Progenitor cell of endocrine pancreas (in vitro differentiated cells): ENCODE data around the gene FZD7. TPM values are rescaled to one million over a fixed set of nuclear protein-coding genes. Genes with fewer than 3 reads are reported as not detected.
A peak's percentile ranks its signal among the peaks of the same experiment; 100 is the strongest.

Source experiments
- DNase-seq: peaks from one replicate; pipeline ENCODE4 v3.0.0; 2021; ENCODE audit warnings: low spot score; ENCODE audit not compliant: unreplicated experiment
- H3K27ac Mint-ChIP-seq: 2 replicates; pipeline ENCODE4 v1.8.0; 2021; ENCODE audit warnings: mild to moderate bottlenecking, moderate library complexity, mixed read lengths
- H3K27me3 Mint-ChIP-seq: 2 replicates; pipeline ENCODE4 v1.8.0; 2021; ENCODE audit warnings: mixed read lengths
- H3K36me3 Mint-ChIP-seq: 2 replicates; pipeline ENCODE4 v1.8.0; 2022; ENCODE audit warnings: mixed read lengths; ENCODE audit not compliant: insufficient read depth
- H3K4me1 Mint-ChIP-seq: 2 replicates; pipeline ENCODE4 v1.8.0; 2021; ENCODE audit warnings: low read depth, mixed read lengths
- H3K4me3 Mint-ChIP-seq: 2 replicates; pipeline ENCODE4 v1.8.0; 2021; ENCODE audit warnings: low read depth, mild to moderate bottlenecking, moderate library complexity, mixed read lengths
- H3K9me3 Mint-ChIP-seq: 2 replicates; pipeline ENCODE4 v1.8.0; 2021; ENCODE audit warnings: low read depth, mixed read lengths
- total RNA-seq: library from RNA; stranded (reverse); gene quantifications from 2 replicates; pipeline ENCODE4 v1.2.1, GENCODE V29; 2021
- TF ChIP-seq, protein P1 (sequence below): fragments of 200-600 bp; sonication (generic); IDR thresholded peaks from one replicate; pipeline ENCODE4 v1.5.0; 2021; ENCODE audit warnings: antibody characterized with exemption, mild to moderate bottlenecking; ENCODE audit not compliant: unreplicated experiment

The FZD7 gene
- total RNA-seq, 1 donor from 2014 or later = 74.2 TPM

DNA sequence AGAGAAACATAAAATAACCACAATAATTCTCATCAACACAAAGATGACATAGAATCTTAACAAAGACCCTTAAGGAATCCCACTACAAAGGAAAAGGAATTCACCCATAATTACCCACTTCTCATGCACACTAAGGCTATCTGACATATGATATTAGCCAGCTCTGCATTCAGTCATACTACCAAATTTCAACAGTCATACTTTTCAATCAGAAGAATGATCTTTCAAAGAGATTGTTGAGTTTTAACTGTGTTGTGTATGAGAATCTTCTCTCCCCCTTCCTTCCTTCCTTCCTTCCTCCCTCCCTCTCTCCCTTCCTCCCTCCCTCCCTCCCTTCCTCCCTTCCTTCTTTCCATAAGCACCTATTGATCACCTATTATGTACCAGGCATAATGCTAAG is 17.0 kb downstream of the FZD7 start:
- H3K36me3 Mint-ChIP-seq = no peaks in the 10 kb centered on the region
- DNase-seq = no peak
- no peak overlapping the region for H3K4me3 Mint-ChIP-seq
- TF ChIP-seq, protein P1, sequence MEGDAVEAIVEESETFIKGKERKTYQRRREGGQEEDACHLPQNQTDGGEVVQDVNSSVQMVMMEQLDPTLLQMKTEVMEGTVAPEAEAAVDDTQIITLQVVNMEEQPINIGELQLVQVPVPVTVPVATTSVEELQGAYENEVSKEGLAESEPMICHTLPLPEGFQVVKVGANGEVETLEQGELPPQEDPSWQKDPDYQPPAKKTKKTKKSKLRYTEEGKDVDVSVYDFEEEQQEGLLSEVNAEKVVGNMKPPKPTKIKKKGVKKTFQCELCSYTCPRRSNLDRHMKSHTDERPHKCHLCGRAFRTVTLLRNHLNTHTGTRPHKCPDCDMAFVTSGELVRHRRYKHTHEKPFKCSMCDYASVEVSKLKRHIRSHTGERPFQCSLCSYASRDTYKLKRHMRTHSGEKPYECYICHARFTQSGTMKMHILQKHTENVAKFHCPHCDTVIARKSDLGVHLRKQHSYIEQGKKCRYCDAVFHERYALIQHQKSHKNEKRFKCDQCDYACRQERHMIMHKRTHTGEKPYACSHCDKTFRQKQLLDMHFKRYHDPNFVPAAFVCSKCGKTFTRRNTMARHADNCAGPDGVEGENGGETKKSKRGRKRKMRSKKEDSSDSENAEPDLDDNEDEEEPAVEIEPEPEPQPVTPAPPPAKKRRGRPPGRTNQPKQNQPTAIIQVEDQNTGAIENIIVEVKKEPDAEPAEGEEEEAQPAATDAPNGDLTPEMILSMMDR = no peak
- peaks cover 19% of the 10 kb centered on the region for H3K4me1 Mint-ChIP-seq
- H3K9me3 Mint-ChIP-seq = no peaks in the 10 kb centered on the region
- H3K27ac Mint-ChIP-seq = no peak overlapping the region
- peaks cover 4% of the 10 kb centered on the region for H3K27me3 Mint-ChIP-seq

DNA sequence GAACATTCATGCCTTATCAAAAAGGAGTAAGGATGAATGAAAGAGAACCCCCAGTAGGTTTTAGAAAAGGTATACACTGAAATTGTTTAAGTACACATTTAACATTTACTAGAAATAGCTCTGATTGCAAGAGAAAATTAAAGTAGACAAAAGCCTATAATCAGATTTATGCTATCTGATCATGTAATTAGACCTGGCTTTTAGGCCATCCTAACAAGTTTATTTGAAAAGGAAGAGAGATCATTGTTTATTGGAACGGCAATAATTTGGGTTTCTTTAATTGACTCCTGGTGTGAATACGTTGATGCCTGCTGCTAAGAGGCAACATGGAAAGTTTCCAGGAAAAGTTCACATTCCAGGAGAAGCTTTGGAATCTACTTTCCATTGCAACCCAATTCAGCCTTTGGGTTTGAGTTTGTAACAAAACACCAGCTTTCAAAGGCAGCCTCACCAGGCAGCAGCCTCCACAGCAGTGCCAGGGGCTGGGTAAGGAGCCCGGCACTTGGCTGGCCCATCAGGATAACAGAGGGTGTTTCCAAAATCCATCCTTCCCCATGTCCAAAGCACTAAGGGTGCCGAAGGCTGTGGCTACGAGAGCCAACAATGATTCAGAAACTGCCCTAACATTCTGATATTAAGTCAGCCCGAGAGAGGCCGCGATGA is 18.0 kb downstream of the FZD7 start:
- DNase-seq = no peak
- no peak overlapping the region for H3K4me3 Mint-ChIP-seq
- H3K36me3 Mint-ChIP-seq = no peaks in the 10 kb centered on the region
- peaks cover 19% of the 10 kb centered on the region for H3K4me1 Mint-ChIP-seq
- H3K27me3 Mint-ChIP-seq = peaks cover 4% of the 10 kb centered on the region
- H3K9me3 Mint-ChIP-seq = no peaks in the 10 kb centered on the region
- H3K27ac Mint-ChIP-seq = no peak overlapping the region
- TF ChIP-seq, protein P1 = no peak

DNA sequence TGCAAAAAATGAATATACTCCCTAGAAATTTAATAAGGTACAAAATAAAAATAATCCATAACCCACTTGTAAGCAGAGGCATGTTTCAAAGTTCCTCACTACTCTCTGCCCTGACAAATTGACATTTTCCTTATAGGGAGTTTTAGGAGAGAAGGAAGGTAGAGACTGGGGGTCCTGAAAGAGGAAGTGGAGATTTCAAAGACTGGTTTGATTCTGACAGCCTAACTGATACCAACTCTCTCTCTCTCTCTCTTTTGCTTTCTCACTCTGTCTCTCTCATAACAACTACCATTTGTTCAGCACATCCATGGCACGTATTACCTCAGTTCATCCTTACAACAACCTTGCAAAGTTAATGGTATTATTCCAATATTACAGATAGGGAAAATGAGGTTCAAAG is 18.6 kb downstream of the FZD7 start:
- no peaks in the 10 kb centered on the region for H3K9me3 Mint-ChIP-seq
- H3K4me3 Mint-ChIP-seq = no peak overlapping the region
- peaks cover 19% of the 10 kb centered on the region for H3K4me1 Mint-ChIP-seq

DNA sequence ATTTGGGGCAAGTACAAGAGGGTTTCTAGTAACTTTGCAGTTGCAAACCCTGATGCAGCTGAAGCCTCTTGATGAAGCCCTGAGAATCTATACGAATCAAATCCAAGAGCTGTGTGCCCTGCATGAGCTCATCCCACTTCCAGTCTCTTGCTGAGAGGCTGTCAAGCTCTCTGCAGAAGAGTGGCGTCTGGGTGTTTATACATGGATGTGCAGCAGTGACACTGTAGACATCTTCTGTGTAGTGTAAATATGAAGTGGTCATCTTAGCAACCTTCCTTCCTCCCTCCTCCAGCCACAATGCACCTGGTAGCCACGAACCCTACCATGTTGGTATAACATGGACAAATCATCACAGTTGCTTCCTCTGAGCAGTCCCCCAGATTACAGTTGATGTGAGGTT is 21.0 kb downstream of the FZD7 start:
- H3K9me3 Mint-ChIP-seq = no peaks in the 10 kb centered on the region
- H3K27me3 Mint-ChIP-seq = peaks cover 4% of the 10 kb centered on the region
- no peak overlapping the region for H3K4me3 Mint-ChIP-seq
- no peaks in the 10 kb centered on the region for H3K36me3 Mint-ChIP-seq
- TF ChIP-seq, protein P1 = no peak
- no peak overlapping the region for H3K27ac Mint-ChIP-seq
- DNase-seq = no peak
- H3K4me1 Mint-ChIP-seq = peaks cover 15% of the 10 kb centered on the region

More for the DNA sequence above, 18.6 kb downstream of the FZD7 start:
- TF ChIP-seq, protein P1 = no peak
- Mint-ChIP-seq H3K27me3 (peaks cover 4% of the 10 kb centered on the region), H3K36me3 (no peaks in the 10 kb centered on the region), H3K27ac (no peak overlapping the region)
- no peak for DNase-seq

DNA sequence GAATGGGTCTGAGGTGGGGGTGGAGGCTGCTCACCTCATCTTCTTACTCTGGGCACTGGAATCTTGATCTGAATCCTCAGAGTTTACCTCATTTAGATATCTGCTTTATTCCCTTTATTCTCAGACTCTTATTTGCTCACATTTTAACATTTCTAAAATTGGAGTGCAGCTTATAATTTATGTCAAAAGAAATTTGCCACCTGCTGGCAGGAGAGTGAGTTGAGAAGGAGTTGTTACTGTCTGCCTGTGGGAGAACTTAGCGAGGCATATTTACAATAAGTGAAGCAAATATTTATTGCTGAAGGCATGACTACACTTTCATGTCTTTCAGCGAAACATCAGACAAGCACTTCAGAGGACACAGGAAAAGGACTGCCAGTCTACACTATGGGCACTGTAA is 23.0 kb downstream of the FZD7 start:
- Mint-ChIP-seq H3K4me3 (no peak overlapping the region), H3K36me3 (no peaks in the 10 kb centered on the region), H3K9me3 (no peaks in the 10 kb centered on the region), H3K4me1 (peaks cover 10% of the 10 kb centered on the region), H3K27me3 (peaks cover 4% of the 10 kb centered on the region), H3K27ac (no peak overlapping the region)
- TF ChIP-seq, protein P1 = peak; percentile 29
- no peak for DNase-seq
